CD4-positive, CD25-positive, alpha-beta regulatory T cell (primary cell): ENCODE data around the gene HDGFL1. TPM values are rescaled to one million over a fixed set of nuclear protein-coding genes. Genes with fewer than 3 reads are reported as not detected.

Experiments
- ATAC-seq, 2 donors: fragments of 150-1000 bp; cut with Tn5 transposase; one replicate each; pipeline ENCODE4 v1.10.0; 2021; ENCODE audit warnings: low read depth in 2 of 2, moderate number of reproducible peaks in 2 of 2, moderate library complexity in 1 of 2
- DNase-seq, 3 donors: peaks; one replicate each; pipeline versions ENCODE4 v3.0.0 to v3.0.0-alpha.2; 2012 to 2022; ENCODE audit warnings: mixed read lengths in 1 of 3
- H3K27ac ChIP-seq: one replicate; pipeline ENCODE4 v1.7.0; 2013; ENCODE audit warnings: mild to moderate bottlenecking, low read length; ENCODE audit not compliant: insufficient read depth, poor library complexity, severe bottlenecking
- H3K27me3 ChIP-seq: one replicate; pipeline ENCODE4 v1.7.0; 2013; ENCODE audit warnings: low read length; ENCODE audit not compliant: control insufficient read depth, insufficient read depth
- H3K36me3 ChIP-seq: one replicate; pipeline ENCODE4 v1.7.0; 2013; ENCODE audit warnings: mild to moderate bottlenecking, low read length, moderate library complexity; ENCODE audit not compliant: control insufficient read depth, insufficient read depth
- H3K4me1 ChIP-seq: 2 replicates; pipeline ENCODE4 v1.7.0; 2013; ENCODE audit warnings: mild to moderate bottlenecking, low read length; ENCODE audit not compliant: insufficient read depth, control insufficient read depth, poor library complexity, severe bottlenecking
- H3K4me3 ChIP-seq: one replicate; pipeline ENCODE4 v1.7.0; 2013; ENCODE audit warnings: low read depth, mild to moderate bottlenecking, low read length, moderate library complexity
- H3K9me3 ChIP-seq, 2 experiments: 1 replicate in 1 of 2; 2 replicates in 1 of 2; pipeline ENCODE4 v1.7.0; 2013; ENCODE audit warnings: low read length in 2 of 2, mild to moderate bottlenecking in 1 of 2, moderate library complexity in 1 of 2; ENCODE audit not compliant: control insufficient read depth in 2 of 2
- H3K27ac Mint-ChIP-seq, 3 donors: one replicate each; pipeline ENCODE4 v1.8.0; 2020 to 2022; ENCODE audit warnings: mild to moderate bottlenecking in 3 of 3, mixed read lengths in 3 of 3, moderate library complexity in 2 of 3
- H3K27me3 Mint-ChIP-seq: one replicate; pipeline ENCODE4 v1.8.0; 2022; ENCODE audit warnings: mild to moderate bottlenecking, mixed read lengths
- H3K36me3 Mint-ChIP-seq: one replicate; pipeline ENCODE4 v1.8.0; 2020; ENCODE audit warnings: mixed read lengths
- H3K4me1 Mint-ChIP-seq, 4 donors: one replicate each; pipeline ENCODE4 v1.8.0; 2020 to 2022; ENCODE audit warnings: mixed read lengths in 4 of 4, mild to moderate bottlenecking in 1 of 4
- H3K4me3 Mint-ChIP-seq, 4 donors: one replicate each; pipeline ENCODE4 v1.8.0; 2020 to 2022; ENCODE audit warnings: mild to moderate bottlenecking in 4 of 4, mixed read lengths in 4 of 4, moderate library complexity in 3 of 4
- H3K9me3 Mint-ChIP-seq, 7 donors: one replicate each; pipeline ENCODE4 v1.8.0; 2020 to 2022; ENCODE audit warnings: mixed read lengths in 7 of 7, mild to moderate bottlenecking in 3 of 7, moderate library complexity in 2 of 7
- polyA plus RNA-seq, 4 donors: library from polyadenylated mRNA; unstranded; fragments of 300-500 nt; fragmentation: Illumina TruSeq; gene quantifications; one replicate each; pipeline ENCODE4 v1.2.3, GENCODE V29; 2021
- total RNA-seq: library from RNA; stranded (reverse); gene quantifications from one replicate; pipeline ENCODE4 v1.2.3, GENCODE V29; 2022

HDGFL1 gene
- total RNA-seq (not detected), polyA plus RNA-seq (not detected)

- H3K36me3 Mint-ChIP-seq, result no peaks in the 10 kb centered on the region
- no peaks in the 10 kb centered on the region for H3K27me3 ChIP-seq
- no peak within 1 kb of the TSS for H3K27ac Mint-ChIP-seq
- peaks cover 0 to 6% (median 2%) of the 10 kb centered on the region in 7 donors for H3K9me3 Mint-ChIP-seq
- H3K4me1 Mint-ChIP-seq, result peaks cover 0 to 4% (median 0%) of the 10 kb centered on the region in 4 donors
- no peak within 1 kb of the TSS for H3K27ac ChIP-seq
- ATAC-seq, result no peak
- no peak within 1 kb of the TSS for H3K4me3 ChIP-seq
- no peaks in the 10 kb centered on the region for H3K4me1 ChIP-seq
- peaks cover 0 to 8% of the 10 kb centered on the region in 2 experiments for H3K9me3 ChIP-seq
- no peak within 1 kb of the TSS for H3K4me3 Mint-ChIP-seq
- no peaks in the 10 kb centered on the region for H3K36me3 ChIP-seq
- no peaks in the 10 kb centered on the region for H3K27me3 Mint-ChIP-seq
- no peak for DNase-seq
Measured at GRCh38 chr6:22569281-22570184, at the start of gene HDGFL1. Gene HDGFL1 (plus strand): TSS chr6:22569566. CDS start chr6:22569576, 10 bp downstream.

- H3K4me1 ChIP-seq, result no peaks in the 10 kb centered on the region
- H3K4me1 Mint-ChIP-seq, result no peaks in the 10 kb centered on the region
- H3K4me3 ChIP-seq, result no peak overlapping the region
- no peaks in the 10 kb centered on the region for H3K27me3 Mint-ChIP-seq
- DNase-seq (no peak), ATAC-seq (no peak)
- no peak overlapping the region for H3K27ac ChIP-seq
- no peak overlapping the region for H3K27ac Mint-ChIP-seq
- no peaks in the 10 kb centered on the region for H3K27me3 ChIP-seq
- H3K4me3 Mint-ChIP-seq, result no peak overlapping the region
- no peaks in the 10 kb centered on the region for H3K36me3 Mint-ChIP-seq
- H3K9me3 ChIP-seq, result no peaks in the 10 kb centered on the region
- H3K36me3 ChIP-seq, result no peaks in the 10 kb centered on the region
- peaks cover 2 to 22% (median 6%) of the 10 kb centered on the region in 7 donors for H3K9me3 Mint-ChIP-seq
Measured at GRCh38 chr6:22521035-22521434, 48.3 kb upstream of the HDGFL1 start.

- no peaks in the 10 kb centered on the region for H3K36me3 ChIP-seq
- Mint-ChIP-seq H3K27ac (no peak overlapping the region), H3K4me1 (no peaks in the 10 kb centered on the region), H3K36me3 (no peaks in the 10 kb centered on the region), H3K4me3 (no peak overlapping the region), H3K9me3 (peaks cover 0 to 19% (median 3%) of the 10 kb centered on the region in 7 donors), H3K27me3 (no peaks in the 10 kb centered on the region)
- no peak overlapping the region for H3K27ac ChIP-seq
- DNase-seq (no peak), ATAC-seq (no peak)
- H3K4me3 ChIP-seq, result no peak overlapping the region
- no peaks in the 10 kb centered on the region for H3K27me3 ChIP-seq
- H3K4me1 ChIP-seq, result no peaks in the 10 kb centered on the region
- no peaks in the 10 kb centered on the region for H3K9me3 ChIP-seq
Measured at GRCh38 chr6:22526736-22527135, 42.6 kb upstream of the HDGFL1 start.

GRCh38 chr6:22529866-22530265, 39.5 kb upstream of the HDGFL1 start:
- peaks cover 0 to 3% of the 10 kb centered on the region in 2 experiments for H3K9me3 ChIP-seq
- Mint-ChIP-seq H3K4me3 (no peak overlapping the region), H3K27me3 (no peaks in the 10 kb centered on the region), H3K4me1 (no peaks in the 10 kb centered on the region), H3K9me3 (peaks cover 0 to 5% (median 1%) of the 10 kb centered on the region in 7 donors), H3K36me3 (no peaks in the 10 kb centered on the region), H3K27ac (no peak overlapping the region)
- no peaks in the 10 kb centered on the region for H3K27me3 ChIP-seq
- H3K36me3 ChIP-seq, result no peaks in the 10 kb centered on the region
- DNase-seq (no peak), ATAC-seq (no peak)
- H3K4me3 ChIP-seq, result no peak overlapping the region
- H3K27ac ChIP-seq, result no peak overlapping the region
- H3K4me1 ChIP-seq, result no peaks in the 10 kb centered on the region

- peaks cover 0 to 10% (median 1%) of the 10 kb centered on the region in 7 donors for H3K9me3 Mint-ChIP-seq
- H3K36me3 Mint-ChIP-seq, result no peaks in the 10 kb centered on the region
- Histone ChIP-seq H3K27me3 (no peaks in the 10 kb centered on the region), H3K9me3 (peaks cover 0 to 8% of the 10 kb centered on the region in 2 experiments), H3K4me1 (no peaks in the 10 kb centered on the region), H3K27ac (no peak overlapping the region), H3K4me3 (no peak overlapping the region), H3K36me3 (no peaks in the 10 kb centered on the region)
- no peak overlapping the region for H3K4me3 Mint-ChIP-seq
- ATAC-seq (no peak), DNase-seq (no peak)
- no peaks in the 10 kb centered on the region for H3K4me1 Mint-ChIP-seq
- H3K27me3 Mint-ChIP-seq, result no peaks in the 10 kb centered on the region
- no peak overlapping the region for H3K27ac Mint-ChIP-seq
Measured at GRCh38 chr6:22530506-22530905, 38.9 kb upstream of the HDGFL1 start.

- no peaks in the 10 kb centered on the region for H3K36me3 Mint-ChIP-seq
- H3K27ac Mint-ChIP-seq, result no peak overlapping the region
- no peak overlapping the region for H3K4me3 Mint-ChIP-seq
- H3K9me3 Mint-ChIP-seq, result peaks cover 3 to 7% (median 4%) of the 10 kb centered on the region in 7 donors
- DNase-seq (no peak), ATAC-seq (no peak)
- Histone ChIP-seq H3K36me3 (no peaks in the 10 kb centered on the region), H3K27ac (no peak overlapping the region), H3K9me3 (peaks cover 0 to 8% of the 10 kb centered on the region in 2 experiments), H3K27me3 (no peaks in the 10 kb centered on the region), H3K4me1 (no peaks in the 10 kb centered on the region), H3K4me3 (no peak overlapping the region)
- no peaks in the 10 kb centered on the region for H3K4me1 Mint-ChIP-seq
- no peaks in the 10 kb centered on the region for H3K27me3 Mint-ChIP-seq
Measured at GRCh38 chr6:22536122-22536521, 33.2 kb upstream of the HDGFL1 start.

- H3K9me3 ChIP-seq, result peaks cover 0 to 5% of the 10 kb centered on the region in 2 experiments
- Mint-ChIP-seq H3K27me3 (no peaks in the 10 kb centered on the region), H3K4me3 (no peak overlapping the region), H3K36me3 (no peaks in the 10 kb centered on the region), H3K9me3 (peaks cover 0 to 4% (median 2%) of the 10 kb centered on the region in 7 donors), H3K27ac (no peak overlapping the region), H3K4me1 (no peaks in the 10 kb centered on the region)
- no peaks in the 10 kb centered on the region for H3K27me3 ChIP-seq
- H3K36me3 ChIP-seq, result no peaks in the 10 kb centered on the region
- no peak overlapping the region for H3K4me3 ChIP-seq
- ATAC-seq, result no peak
- H3K4me1 ChIP-seq, result no peaks in the 10 kb centered on the region
- no peak for DNase-seq
- H3K27ac ChIP-seq, result no peak overlapping the region
Measured at GRCh38 chr6:22544476-22544875, 24.9 kb upstream of the HDGFL1 start.

GRCh38 chr6:22545051-22545450, 24.3 kb upstream of the HDGFL1 start:
- no peak for DNase-seq
- Histone ChIP-seq H3K4me3 (no peak overlapping the region), H3K9me3 (peaks cover 0 to 5% of the 10 kb centered on the region in 2 experiments), H3K4me1 (no peaks in the 10 kb centered on the region), H3K36me3 (no peaks in the 10 kb centered on the region), H3K27ac (no peak overlapping the region), H3K27me3 (no peaks in the 10 kb centered on the region)
- no peaks in the 10 kb centered on the region for H3K36me3 Mint-ChIP-seq
- H3K27me3 Mint-ChIP-seq, result no peaks in the 10 kb centered on the region
- H3K9me3 Mint-ChIP-seq, result peaks cover 0 to 5% (median 3%) of the 10 kb centered on the region in 7 donors
- no peak overlapping the region for H3K27ac Mint-ChIP-seq
- no peaks in the 10 kb centered on the region for H3K4me1 Mint-ChIP-seq
- no peak overlapping the region for H3K4me3 Mint-ChIP-seq
- ATAC-seq, result no peak
